Liver (tissue), 9 donors: ENCODE results near the gene BRD3OS. TPM values are rescaled to one million over a fixed set of nuclear protein-coding genes. Genes with fewer than 3 reads are reported as not detected.

Experiments
- DNase-seq: peaks from one replicate; pipeline ENCODE4 v3.0.0-alpha.2; 2017; ENCODE audit warnings: low spot score
- H3K27ac ChIP-seq, 2 donors: one replicate each; pipeline ENCODE4 v1.7.0; 2013; ENCODE audit warnings: inconsistent platforms in 2 of 2, low read length in 2 of 2, control low read depth in 1 of 2, low read depth in 1 of 2, mild to moderate bottlenecking in 1 of 2
- H3K27me3 ChIP-seq, 4 donors: one replicate each; pipeline versions ENCODE4 v1.6.1 to v1.7.0; 2013; ENCODE audit warnings: low read length in 3 of 4, inconsistent platforms in 1 of 4, mild to moderate bottlenecking in 1 of 4, moderate library complexity in 1 of 4; ENCODE audit not compliant: control insufficient read depth in 4 of 4, insufficient read depth in 4 of 4
- H3K36me3 ChIP-seq, 4 donors: one replicate each; pipeline versions ENCODE4 v1.6.1 to v1.7.0; 2013; ENCODE audit warnings: low read length in 3 of 4, mild to moderate bottlenecking in 3 of 4, low read depth in 1 of 4, moderate library complexity in 1 of 4; ENCODE audit not compliant: control insufficient read depth in 4 of 4, insufficient read depth in 3 of 4
- H3K4me1 ChIP-seq, 4 donors: one replicate each; pipeline versions ENCODE4 v1.6.1 to v1.7.0; 2013; ENCODE audit warnings: low read length in 3 of 4, mild to moderate bottlenecking in 3 of 4, moderate library complexity in 1 of 4; ENCODE audit not compliant: control insufficient read depth in 4 of 4, insufficient read depth in 4 of 4
- H3K4me3 ChIP-seq, 3 donors: one replicate each; pipeline versions ENCODE4 v1.6.1 to v1.7.0; 2013; ENCODE audit warnings: low read length in 3 of 3, control low read depth in 1 of 3, low read depth in 1 of 3, mild to moderate bottlenecking in 1 of 3
- H3K9ac ChIP-seq, 2 donors: one replicate each; pipeline ENCODE4 v1.7.0; 2013; ENCODE audit warnings: low read length in 2 of 2, mild to moderate bottlenecking in 2 of 2, moderate library complexity in 2 of 2, control low read depth in 1 of 2, low read depth in 1 of 2
- H3K9me3 ChIP-seq, 4 donors: one replicate each; pipeline versions ENCODE4 v1.6.1 to v1.7.0; 2013; ENCODE audit warnings: low read length in 3 of 4; ENCODE audit not compliant: control insufficient read depth in 4 of 4
- HNF4A ChIP-seq, 2 donors: conservative IDR thresholded peaks; 2 replicates each; pipeline ENCODE4 v1.6.1; 2016; ENCODE audit warnings: antibody characterized with exemption in 2 of 2, mild to moderate bottlenecking in 2 of 2
- HNF4G ChIP-seq: IDR thresholded peaks from 2 replicates; pipeline ENCODE4 v1.6.1; 2016; ENCODE audit warnings: antibody characterized with exemption
- JUND ChIP-seq, 2 donors: IDR thresholded peaks; 2 replicates each; pipeline ENCODE4 v1.6.1; 2016; ENCODE audit warnings: antibody characterized with exemption in 2 of 2
- NR2F2 ChIP-seq: IDR thresholded peaks from 2 replicates; pipeline ENCODE4 v1.6.1; 2016; ENCODE audit warnings: antibody characterized with exemption
- RAD21 ChIP-seq, 2 donors: IDR thresholded peaks; 2 replicates each; pipeline ENCODE4 v1.6.1; 2016; ENCODE audit warnings: antibody characterized with exemption in 2 of 2, mild to moderate bottlenecking in 2 of 2
- RXRA ChIP-seq, 2 donors: IDR thresholded peaks; 2 replicates each; pipeline ENCODE4 v1.6.1; 2017 to 2018; ENCODE audit warnings: antibody characterized with exemption in 2 of 2, mild to moderate bottlenecking in 1 of 2
- SP1 ChIP-seq: IDR thresholded peaks from 2 replicates; pipeline ENCODE4 v1.6.1; 2018; ENCODE audit warnings: antibody characterized with exemption, mild to moderate bottlenecking
- TAF1 ChIP-seq: conservative IDR thresholded peaks from 2 replicates; pipeline ENCODE4 v1.6.1; 2016; ENCODE audit warnings: antibody characterized with exemption, mild to moderate bottlenecking
- WGBS: extraction: QIAGEN DNeasy Blood & Tissue Kit; methylation state at CpG from one replicate; pipeline ENCODE4 v1.1.7; 2013; 5-methylcytosine and 5-hydroxymethylcytosine counted together
- polyA plus RNA-seq, 2 donors: library from polyadenylated mRNA; stranded (reverse) in 1 of 2; unstranded in 1 of 2; fragments of 200-250 nt in 1 of 2; fragments of >200 nt in 1 of 2; fragmentation: Nextera tagmentation in 1 of 2; extraction: Ambion mirVana in 1 of 2; gene quantifications; one replicate each; pipeline versions ENCODE4 v1.2.1 to v1.2.3, GENCODE V29; 2013 to 2015
- total RNA-seq, 2 donors: library from RNA; depleted of rRNA; stranded (reverse); fragments of >200 nt; gene quantifications; one replicate each; pipeline ENCODE4 v1.2.3, GENCODE V29; 2014
- TF ChIP-seq, protein P1 (sequence below): IDR thresholded peaks from 2 replicates; pipeline ENCODE4 v1.6.1; 2016; ENCODE audit warnings: antibody characterized with exemption, mild to moderate bottlenecking
- TF ChIP-seq, protein P2 (sequence below): IDR thresholded peaks from 2 replicates; pipeline ENCODE4 v1.6.1; 2016; ENCODE audit warnings: antibody characterized with exemption
- TF ChIP-seq, protein P3 (sequence below): IDR thresholded peaks from 2 replicates; pipeline ENCODE4 v1.6.1; 2016; ENCODE audit warnings: antibody characterized with exemption
- donor health status: healthy.
- donor health status: healthy.
- donor health status: healthy.
- donor health status: healthy.
- donor health status: healthy.

The BRD3OS gene
- total and polyA plus RNA-seq, 4 donors = 2.1 to 5.1 (median 2.9) TPM

DNA sequence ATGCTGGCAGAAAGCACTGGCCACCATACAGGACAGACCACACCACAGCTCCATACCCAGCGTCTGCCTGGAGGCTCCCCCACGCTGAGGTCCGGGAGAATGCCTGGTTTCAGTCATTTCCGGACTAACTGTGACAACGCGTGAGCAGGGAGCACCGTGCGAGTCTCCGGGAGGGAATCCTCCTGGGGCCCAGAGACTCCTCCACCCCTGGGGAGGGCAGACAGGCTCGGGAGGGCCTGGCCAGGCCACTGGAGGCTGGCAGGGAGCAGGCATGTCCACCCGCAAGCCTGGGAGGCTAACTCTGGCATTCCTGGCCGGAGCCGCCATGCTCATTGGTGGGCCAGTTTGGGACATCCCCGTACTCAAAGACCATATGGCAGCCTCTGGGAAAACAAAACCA lies 6.5 kb downstream of the BRD3OS start (continued):
- TF ChIP-seq, protein P1, sequence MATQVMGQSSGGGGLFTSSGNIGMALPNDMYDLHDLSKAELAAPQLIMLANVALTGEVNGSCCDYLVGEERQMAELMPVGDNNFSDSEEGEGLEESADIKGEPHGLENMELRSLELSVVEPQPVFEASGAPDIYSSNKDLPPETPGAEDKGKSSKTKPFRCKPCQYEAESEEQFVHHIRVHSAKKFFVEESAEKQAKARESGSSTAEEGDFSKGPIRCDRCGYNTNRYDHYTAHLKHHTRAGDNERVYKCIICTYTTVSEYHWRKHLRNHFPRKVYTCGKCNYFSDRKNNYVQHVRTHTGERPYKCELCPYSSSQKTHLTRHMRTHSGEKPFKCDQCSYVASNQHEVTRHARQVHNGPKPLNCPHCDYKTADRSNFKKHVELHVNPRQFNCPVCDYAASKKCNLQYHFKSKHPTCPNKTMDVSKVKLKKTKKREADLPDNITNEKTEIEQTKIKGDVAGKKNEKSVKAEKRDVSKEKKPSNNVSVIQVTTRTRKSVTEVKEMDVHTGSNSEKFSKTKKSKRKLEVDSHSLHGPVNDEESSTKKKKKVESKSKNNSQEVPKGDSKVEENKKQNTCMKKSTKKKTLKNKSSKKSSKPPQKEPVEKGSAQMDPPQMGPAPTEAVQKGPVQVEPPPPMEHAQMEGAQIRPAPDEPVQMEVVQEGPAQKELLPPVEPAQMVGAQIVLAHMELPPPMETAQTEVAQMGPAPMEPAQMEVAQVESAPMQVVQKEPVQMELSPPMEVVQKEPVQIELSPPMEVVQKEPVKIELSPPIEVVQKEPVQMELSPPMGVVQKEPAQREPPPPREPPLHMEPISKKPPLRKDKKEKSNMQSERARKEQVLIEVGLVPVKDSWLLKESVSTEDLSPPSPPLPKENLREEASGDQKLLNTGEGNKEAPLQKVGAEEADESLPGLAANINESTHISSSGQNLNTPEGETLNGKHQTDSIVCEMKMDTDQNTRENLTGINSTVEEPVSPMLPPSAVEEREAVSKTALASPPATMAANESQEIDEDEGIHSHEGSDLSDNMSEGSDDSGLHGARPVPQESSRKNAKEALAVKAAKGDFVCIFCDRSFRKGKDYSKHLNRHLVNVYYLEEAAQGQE = no peak

DNA sequence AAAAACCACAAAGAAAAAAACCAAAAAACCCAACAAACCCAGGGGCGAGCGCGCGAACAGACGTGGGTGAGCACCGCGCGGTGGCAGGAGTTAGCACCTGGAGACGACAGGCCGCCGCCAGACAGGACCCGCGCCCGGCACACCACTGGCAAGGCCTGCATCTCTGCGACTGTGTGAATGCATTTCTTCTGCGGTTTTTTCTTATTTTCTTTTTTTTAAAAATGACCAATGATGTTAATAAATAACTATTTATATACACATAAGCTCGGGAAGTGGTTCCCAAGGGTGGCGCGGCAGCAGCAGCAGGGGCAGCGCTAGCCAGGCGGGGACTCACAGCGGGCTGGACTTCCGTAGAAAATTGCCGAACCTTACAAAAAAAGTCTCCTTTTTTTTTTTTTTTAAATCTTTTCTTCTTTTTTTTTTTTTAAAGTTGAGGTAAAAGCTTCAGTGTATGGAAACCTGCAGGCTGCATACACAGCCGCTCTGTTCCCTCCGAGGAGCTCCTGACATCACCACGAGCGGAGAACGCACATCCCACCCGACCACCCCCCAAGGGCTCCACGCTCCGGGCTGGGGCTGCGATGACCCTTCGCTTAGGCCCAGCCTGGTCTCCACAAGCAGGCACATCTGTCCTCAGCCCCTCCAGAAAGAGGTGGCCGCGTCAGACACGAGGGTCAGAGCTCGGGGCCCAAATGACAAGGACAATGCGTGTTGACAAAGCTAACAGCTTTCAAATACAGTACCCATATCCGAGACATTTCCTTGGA lies 7.4 kb downstream of the BRD3OS start:
- H3K9ac ChIP-seq = no peak overlapping the region
- H3K9me3 ChIP-seq = no peaks in the 10 kb centered on the region
- TF ChIP-seq RXRA (IDR thresholded peaks at IDR 0.05) = no peak
- no peak for TF ChIP-seq HNF4A (conservative IDR thresholded peaks at IDR 0.05)
- TF ChIP-seq RAD21 (IDR thresholded peaks at IDR 0.05) = no peak
- TF ChIP-seq, protein P2, sequence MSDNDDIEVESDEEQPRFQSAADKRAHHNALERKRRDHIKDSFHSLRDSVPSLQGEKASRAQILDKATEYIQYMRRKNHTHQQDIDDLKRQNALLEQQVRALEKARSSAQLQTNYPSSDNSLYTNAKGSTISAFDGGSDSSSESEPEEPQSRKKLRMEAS = no peak
- no peak for TF ChIP-seq JUND (IDR thresholded peaks at IDR 0.05)
- no peak for TF ChIP-seq SP1
- TF ChIP-seq NR2F2 = no peak
- TF ChIP-seq HNF4G = no peak
- TF ChIP-seq, protein P3, sequence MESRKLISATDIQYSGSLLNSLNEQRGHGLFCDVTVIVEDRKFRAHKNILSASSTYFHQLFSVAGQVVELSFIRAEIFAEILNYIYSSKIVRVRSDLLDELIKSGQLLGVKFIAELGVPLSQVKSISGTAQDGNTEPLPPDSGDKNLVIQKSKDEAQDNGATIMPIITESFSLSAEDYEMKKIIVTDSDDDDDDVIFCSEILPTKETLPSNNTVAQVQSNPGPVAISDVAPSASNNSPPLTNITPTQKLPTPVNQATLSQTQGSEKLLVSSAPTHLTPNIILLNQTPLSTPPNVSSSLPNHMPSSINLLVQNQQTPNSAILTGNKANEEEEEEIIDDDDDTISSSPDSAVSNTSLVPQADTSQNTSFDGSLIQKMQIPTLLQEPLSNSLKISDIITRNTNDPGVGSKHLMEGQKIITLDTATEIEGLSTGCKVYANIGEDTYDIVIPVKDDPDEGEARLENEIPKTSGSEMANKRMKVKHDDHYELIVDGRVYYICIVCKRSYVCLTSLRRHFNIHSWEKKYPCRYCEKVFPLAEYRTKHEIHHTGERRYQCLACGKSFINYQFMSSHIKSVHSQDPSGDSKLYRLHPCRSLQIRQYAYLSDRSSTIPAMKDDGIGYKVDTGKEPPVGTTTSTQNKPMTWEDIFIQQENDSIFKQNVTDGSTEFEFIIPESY = no peak
- TF ChIP-seq, protein P1 = no peak
- no peak for TF ChIP-seq TAF1
- 96% methylated on average over 40 of the region's 40 CpGs for whole genome bisulfite sequencing
- no peak overlapping the region for H3K27ac ChIP-seq
- no peak for DNase-seq
- H3K4me1 ChIP-seq = peaks cover 7 to 16% (median 13%) of the 10 kb centered on the region in 4 donors
- H3K36me3 ChIP-seq = peaks cover 21 to 46% (median 34%) of the 10 kb centered on the region in 4 donors
- no peaks in the 10 kb centered on the region for H3K27me3 ChIP-seq
- H3K4me3 ChIP-seq = no peak overlapping the region
